ENCODE results near the gene COL23A1.

COL23A1 gene

DNA sequence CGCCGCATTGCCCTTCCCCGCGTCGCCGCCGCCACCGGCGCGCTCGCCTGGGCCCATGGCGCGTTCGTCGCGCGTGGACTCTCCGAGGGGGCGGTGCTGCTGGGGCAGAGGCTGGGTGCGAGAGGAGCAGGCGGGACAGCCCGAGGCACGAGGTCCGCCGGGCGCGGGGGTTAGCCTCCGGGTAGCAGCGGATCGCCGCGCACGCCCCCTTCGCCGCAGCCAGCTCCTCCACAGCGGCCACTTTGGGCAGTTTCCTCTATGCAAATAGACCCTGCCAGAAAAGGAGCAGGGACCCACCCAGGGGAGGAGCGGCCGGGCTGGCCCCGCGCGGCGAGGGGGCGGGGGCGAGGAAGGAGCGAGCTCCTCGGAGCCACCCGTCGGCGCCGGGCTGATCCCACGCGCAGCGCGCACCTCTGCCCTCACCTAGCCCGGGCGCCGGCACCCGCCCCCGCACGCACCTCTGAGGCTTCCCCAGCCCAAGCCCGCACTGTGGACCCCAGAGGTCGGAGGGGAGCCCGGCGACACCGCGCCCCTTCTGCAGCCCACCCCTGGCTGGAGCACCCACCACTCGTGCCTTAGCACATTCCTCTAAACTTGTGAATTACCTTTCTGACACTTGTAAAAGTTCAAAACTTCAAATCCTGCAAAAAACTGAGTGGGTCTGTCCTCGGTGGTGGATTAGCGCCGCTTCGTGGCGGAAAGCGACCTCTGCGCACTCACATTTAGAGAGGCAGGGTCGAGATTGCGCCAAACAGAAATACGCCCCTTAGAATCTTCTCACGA is at the start of gene COL23A1:
Gene COL23A1, minus strand, starts transcription at position 253 of the 783 bp plus-strand sequence.
- TF ChIP-seq GATA3 (IDR thresholded peaks at IDR 0.05; ENCODE audit: low read depth, low read length) (no peak), GATA2 (IDR thresholded peaks at IDR 0.05; ENCODE audit: low read depth, low read length) (no peak)

DNA sequence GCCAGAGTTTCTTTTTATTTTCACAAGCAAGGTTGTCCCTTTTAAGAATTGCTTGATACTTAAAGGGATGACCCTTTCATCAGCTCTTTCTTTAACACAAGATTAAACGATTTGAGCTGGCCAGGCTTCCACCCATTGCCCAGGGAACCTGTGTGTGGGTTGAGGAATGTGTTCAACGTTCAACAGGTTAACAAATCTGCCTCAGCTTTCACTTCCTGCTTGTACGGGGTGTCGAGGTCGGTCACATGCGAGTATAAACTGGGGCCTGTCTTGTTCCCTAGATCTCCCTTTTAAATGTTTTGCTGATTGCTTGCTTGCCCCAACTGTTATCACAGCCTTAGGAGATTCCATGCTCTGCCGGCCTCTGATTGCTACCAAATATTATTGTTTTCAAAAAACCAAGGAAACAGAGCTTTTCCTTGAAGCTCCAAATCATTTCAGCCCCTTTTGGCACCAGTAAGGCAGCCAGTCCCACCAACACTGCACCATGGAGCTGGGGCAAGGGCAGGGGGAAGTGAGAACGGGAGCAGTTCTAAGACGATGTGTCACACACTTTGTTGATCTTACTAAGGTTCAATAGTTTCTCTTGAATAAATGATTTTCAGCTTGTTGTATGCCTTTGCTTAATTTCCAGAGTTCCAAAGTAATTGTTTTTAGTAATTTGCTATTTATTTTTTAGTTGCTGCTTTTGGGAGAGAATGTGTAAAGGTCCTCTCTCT is 47.3 kb upstream of the COL23A1 start:
- no peak for TF ChIP-seq GATA2 (IDR thresholded peaks at IDR 0.05; ENCODE audit: low read depth, low read length)
- TF ChIP-seq GATA3 (IDR thresholded peaks at IDR 0.05; ENCODE audit: low read depth, low read length) = no peak

DNA sequence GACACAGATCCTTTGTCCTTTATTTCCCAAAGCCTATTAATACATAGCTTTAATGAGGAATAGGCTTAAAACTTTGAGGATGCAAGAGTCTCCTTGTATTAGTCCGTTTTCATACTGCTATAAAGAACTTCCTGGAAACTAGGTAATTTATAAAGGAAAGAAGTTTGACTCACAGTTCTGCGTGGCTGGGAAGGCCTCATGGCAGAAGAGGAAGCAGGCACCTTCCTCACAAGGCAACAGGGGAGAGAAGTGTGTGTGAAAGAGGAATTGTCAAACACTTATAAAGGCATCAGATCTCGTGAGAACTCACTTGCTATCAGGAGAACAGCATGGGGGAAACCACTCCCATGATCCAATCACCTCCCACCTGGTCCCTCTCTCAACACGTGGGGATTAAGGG is 42.1 kb upstream of the COL23A1 start:
- no peak for TF ChIP-seq GATA3 (IDR thresholded peaks at IDR 0.05; ENCODE audit: low read depth, low read length)
- no peak for TF ChIP-seq GATA2 (IDR thresholded peaks at IDR 0.05; ENCODE audit: low read depth, low read length)

GRCh38 chr5:178630951-178631350 is 40.8 kb upstream of the COL23A1 start:
- TF ChIP-seq GATA2 (IDR thresholded peaks at IDR 0.05; ENCODE audit: low read depth, low read length) = no peak
- TF ChIP-seq GATA3 (IDR thresholded peaks at IDR 0.05; ENCODE audit: low read depth, low read length) = no peak

DNA sequence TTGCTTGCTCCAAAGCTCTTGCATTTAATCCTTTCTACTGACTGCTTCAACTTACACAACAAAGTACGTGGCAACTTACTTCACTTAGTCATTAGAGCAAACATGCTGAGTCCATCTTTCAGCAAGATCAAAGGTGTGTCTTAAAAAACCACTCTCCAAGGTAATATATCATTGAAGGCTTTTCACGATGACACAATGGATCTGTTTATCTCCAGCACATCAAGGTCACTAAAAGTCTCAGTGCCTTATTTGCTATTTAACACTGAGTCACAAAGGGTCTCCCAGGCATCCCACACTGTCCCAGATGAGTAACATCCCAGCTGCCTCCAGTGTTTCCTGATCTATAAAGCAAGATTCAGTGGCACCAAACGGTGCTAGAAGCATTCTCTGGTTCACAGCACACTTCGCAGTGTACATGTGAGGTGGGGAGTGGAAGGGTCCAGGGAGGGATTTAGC is 40.3 kb upstream of the COL23A1 start:
- no peak for TF ChIP-seq GATA3 (IDR thresholded peaks at IDR 0.05; ENCODE audit: low read depth, low read length)
- TF ChIP-seq GATA2 (IDR thresholded peaks at IDR 0.05; ENCODE audit: low read depth, low read length) = no peak

- no peak for TF ChIP-seq GATA2 (IDR thresholded peaks at IDR 0.05; ENCODE audit: low read depth, low read length)
- no peak for TF ChIP-seq GATA3 (IDR thresholded peaks at IDR 0.05; ENCODE audit: low read depth, low read length)
Measured at GRCh38 chr5:178627259-178627598, 37.0 kb upstream of the COL23A1 start.

GRCh38 chr5:178626484-178627258 is 36.5 kb upstream of the COL23A1 start, which contains the start of gene CLK4:
Gene CLK4 (minus strand): TSS chr5:178627050. CDS start chr5:178623416, 3,634 bp downstream.
- no peak for TF ChIP-seq GATA3 (IDR thresholded peaks at IDR 0.05; ENCODE audit: low read depth, low read length)
- TF ChIP-seq GATA2 (IDR thresholded peaks at IDR 0.05; ENCODE audit: low read depth, low read length) = no peak

GRCh38 chr5:178625679-178626483 is 35.7 kb upstream of the COL23A1 start:
- TF ChIP-seq GATA2 (IDR thresholded peaks at IDR 0.05; ENCODE audit: low read depth, low read length) (no peak; the same call in 1 of the 2 replicates), GATA3 (IDR thresholded peaks at IDR 0.05; ENCODE audit: low read depth, low read length) (no peak)

GRCh38 chr5:178624631-178625546 is 34.7 kb upstream of the COL23A1 start:
- TF ChIP-seq GATA3 (IDR thresholded peaks at IDR 0.05; ENCODE audit: low read depth, low read length) (no peak), GATA2 (IDR thresholded peaks at IDR 0.05; ENCODE audit: low read depth, low read length) (no peak)

DNA sequence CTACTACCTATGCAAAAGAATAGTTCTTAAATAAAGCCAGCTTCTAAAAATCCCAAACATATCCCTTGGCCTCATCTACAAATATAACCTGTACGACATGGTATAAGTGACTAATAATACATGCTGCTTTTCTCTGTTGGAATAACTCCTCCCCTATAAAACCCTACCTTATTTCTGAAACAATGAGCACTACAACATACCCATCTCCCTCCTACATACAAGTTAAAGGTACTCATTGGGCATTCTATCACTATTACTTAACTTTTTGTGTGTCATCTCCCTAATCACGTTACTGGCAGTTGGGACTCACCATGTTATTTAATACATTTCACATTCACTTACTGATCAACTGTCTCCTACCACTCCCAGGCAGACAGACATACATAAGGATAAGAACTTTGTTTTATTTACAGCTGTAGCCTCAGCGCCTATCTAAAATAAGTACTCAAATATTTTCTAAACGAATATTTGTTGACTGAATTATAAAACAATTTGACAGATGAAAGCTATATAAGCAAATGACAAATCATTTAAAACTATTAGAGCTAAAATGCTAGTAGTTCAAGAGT is 32.6 kb upstream of the COL23A1 start:
- no peak for TF ChIP-seq GATA3 (IDR thresholded peaks at IDR 0.05; ENCODE audit: low read depth, low read length)
- TF ChIP-seq GATA2 (IDR thresholded peaks at IDR 0.05; ENCODE audit: low read depth, low read length) = no peak

DNA sequence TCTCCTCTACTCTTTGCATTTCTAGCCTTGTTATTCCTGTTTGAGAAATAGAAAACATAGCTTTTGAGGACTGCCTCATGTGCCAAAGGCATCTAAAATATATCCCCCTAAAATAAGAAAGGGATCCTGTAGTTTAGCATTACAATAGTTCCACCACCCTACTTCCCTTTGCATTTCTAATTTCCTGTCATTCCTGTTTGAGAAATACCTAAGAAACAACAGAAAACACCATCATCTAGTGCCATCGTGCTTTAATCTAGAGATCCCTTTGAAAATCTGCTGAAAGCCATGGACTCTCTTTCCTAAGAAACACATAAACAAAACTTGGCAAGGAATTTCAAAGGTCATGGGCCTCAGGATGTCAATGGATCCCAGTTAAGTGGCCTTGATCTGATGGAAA is 29.2 kb upstream of the COL23A1 start:
- TF ChIP-seq GATA3 (IDR thresholded peaks at IDR 0.05; ENCODE audit: low read depth, low read length) = no peak
- no peak for TF ChIP-seq GATA2 (IDR thresholded peaks at IDR 0.05; ENCODE audit: low read depth, low read length)

DNA sequence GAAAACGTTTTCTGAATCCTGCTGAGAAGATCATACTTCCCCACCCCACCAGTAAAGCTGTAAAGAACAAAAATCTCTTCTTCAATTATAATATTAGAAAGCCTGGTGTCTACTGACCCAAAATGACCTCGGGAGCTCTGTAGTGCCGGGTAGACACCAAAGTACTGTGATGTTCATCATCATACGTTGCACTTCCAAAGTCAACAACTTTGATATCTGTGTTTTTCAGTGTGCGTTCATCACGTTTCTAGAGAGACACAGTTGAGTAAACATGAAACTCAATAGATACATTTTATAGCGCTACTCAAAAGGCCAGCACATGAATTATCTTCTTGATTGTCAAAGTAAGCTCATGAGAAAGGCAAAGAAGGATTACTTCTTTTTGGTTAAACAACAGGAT is 22.1 kb upstream of the COL23A1 start:
- TF ChIP-seq GATA3 (IDR thresholded peaks at IDR 0.05; ENCODE audit: low read depth, low read length) (no peak), GATA2 (IDR thresholded peaks at IDR 0.05; ENCODE audit: low read depth, low read length) (no peak)

Data from SH-SY5Y (cell line).